Activated CD8-positive, alpha-beta T cell treated with anti-CD3 and anti-CD28 coated beads for 36 hours (primary cell): ENCODE measurements around the gene GREB1L. TPM values are rescaled to one million over a fixed set of nuclear protein-coding genes. Genes with fewer than 3 reads are reported as not detected.
A peak's percentile ranks its signal among the peaks of the same experiment; 100 is the strongest.

Source experiments
- ATAC-seq: fragments of 200-7000 bp; cut with Tn5 transposase; one replicate; pipeline ENCODE4 v1.10.0; 2021; ENCODE audit warnings: mild to moderate bottlenecking, moderate library complexity
- CTCF ChIA-PET: fragments of 350-600 bp; sonication (Branson Sonifier 250); formaldehyde crosslinking; loops from one replicate; lab custom pipeline; 2021; ENCODE audit warnings: antibody characterized with exemption; lab: Charles Lee
- POLR2A ChIA-PET: fragments of 350-600 bp; sonication (Branson Sonifier 250); formaldehyde crosslinking; loops from one replicate; lab custom pipeline; 2021; ENCODE audit warnings: antibody characterized with exemption; lab: Charles Lee
- DNase-seq: peaks from one replicate; pipeline ENCODE4 v3.0.0-alpha.2; 2020
- H3K27ac Mint-ChIP-seq: one replicate; pipeline ENCODE4 v1.8.0; 2021; ENCODE audit warnings: mild to moderate bottlenecking, mixed read lengths
- H3K27me3 Mint-ChIP-seq: one replicate; pipeline ENCODE4 v1.8.0; 2021; ENCODE audit warnings: mixed read lengths
- H3K36me3 Mint-ChIP-seq: one replicate; pipeline ENCODE4 v1.8.0; 2021; ENCODE audit warnings: low read depth, mixed read lengths
- H3K4me1 Mint-ChIP-seq: one replicate; pipeline ENCODE4 v1.8.0; 2021; ENCODE audit warnings: low read depth, mixed read lengths
- H3K4me3 Mint-ChIP-seq: one replicate; pipeline ENCODE4 v1.8.0; 2021; ENCODE audit warnings: mild to moderate bottlenecking, moderate library complexity, mixed read lengths
- H3K9me3 Mint-ChIP-seq: one replicate; pipeline ENCODE4 v1.8.0; 2021; ENCODE audit warnings: mixed read lengths
- intact Hi-C: fragments of 100-400 bp; cut with micrococcal nuclease; formaldehyde crosslinking; loops from one replicate; pipeline ENCODE4 v1.10.0; 2022
- total RNA-seq, 2 experiments: library from RNA; stranded (reverse); gene quantifications; one replicate each; pipeline ENCODE4 v1.2.3, GENCODE V29; 2021
- TF ChIP-seq, protein P1 (sequence below): fragments of 200-600 bp; IDR thresholded peaks from one replicate; pipeline ENCODE4 v1.8.0; 2022; ENCODE audit warnings: antibody characterized with exemption, mild to moderate bottlenecking

Gene GREB1L
- not detected for total RNA-seq

DNA sequence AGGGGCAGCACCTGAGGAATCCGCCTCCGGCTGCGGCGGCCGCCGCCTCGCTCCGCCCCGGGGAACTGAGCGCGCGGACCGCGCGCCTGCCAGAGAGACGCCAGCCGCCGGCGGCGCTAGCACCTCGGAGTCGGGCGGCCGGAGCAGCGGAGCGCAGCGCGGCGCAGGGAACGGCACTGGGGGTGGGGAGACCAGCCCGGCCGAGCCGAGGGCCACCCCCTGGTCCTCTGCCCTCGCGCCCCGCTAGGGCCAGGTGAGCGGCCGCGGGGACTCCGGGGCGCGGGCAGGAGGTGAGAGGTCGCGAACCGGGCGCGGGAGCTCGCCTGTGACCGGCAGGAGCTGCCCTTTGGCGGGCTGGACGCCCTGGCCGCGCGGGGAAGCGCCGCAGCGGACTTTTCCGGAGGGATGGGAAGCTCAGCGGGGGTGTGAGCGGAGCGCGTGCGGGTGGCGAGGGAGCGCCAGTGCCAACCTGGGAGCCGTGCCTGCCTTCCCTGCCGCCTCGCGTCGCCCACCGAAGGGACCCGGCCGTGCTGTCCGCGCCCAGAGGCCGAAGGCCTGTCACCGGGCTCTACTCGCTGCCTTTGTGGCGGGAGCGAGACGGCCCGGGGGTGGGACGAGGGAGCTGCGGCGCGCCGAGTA lies at the start of gene GREB1L:
Gene GREB1L (plus strand): TSS at position 92 of the 639 bp plus-strand sequence. CDS start 141,287 bp downstream, outside the sequence.
- TF ChIP-seq, protein P1, sequence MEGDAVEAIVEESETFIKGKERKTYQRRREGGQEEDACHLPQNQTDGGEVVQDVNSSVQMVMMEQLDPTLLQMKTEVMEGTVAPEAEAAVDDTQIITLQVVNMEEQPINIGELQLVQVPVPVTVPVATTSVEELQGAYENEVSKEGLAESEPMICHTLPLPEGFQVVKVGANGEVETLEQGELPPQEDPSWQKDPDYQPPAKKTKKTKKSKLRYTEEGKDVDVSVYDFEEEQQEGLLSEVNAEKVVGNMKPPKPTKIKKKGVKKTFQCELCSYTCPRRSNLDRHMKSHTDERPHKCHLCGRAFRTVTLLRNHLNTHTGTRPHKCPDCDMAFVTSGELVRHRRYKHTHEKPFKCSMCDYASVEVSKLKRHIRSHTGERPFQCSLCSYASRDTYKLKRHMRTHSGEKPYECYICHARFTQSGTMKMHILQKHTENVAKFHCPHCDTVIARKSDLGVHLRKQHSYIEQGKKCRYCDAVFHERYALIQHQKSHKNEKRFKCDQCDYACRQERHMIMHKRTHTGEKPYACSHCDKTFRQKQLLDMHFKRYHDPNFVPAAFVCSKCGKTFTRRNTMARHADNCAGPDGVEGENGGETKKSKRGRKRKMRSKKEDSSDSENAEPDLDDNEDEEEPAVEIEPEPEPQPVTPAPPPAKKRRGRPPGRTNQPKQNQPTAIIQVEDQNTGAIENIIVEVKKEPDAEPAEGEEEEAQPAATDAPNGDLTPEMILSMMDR = peak; percentile 13
- DNase-seq (peak; percentile 38), ATAC-seq (peak; percentile 81)
- Mint-ChIP-seq H3K4me1 (peaks cover 9% of the 10 kb centered on the region), H3K36me3 (no peaks in the 10 kb centered on the region), H3K4me3 (no peak within 1 kb of the TSS), H3K27ac (no peak within 1 kb of the TSS), H3K27me3 (peaks cover 49% of the 10 kb centered on the region), H3K9me3 (no peaks in the 10 kb centered on the region)
- CTCF ChIA-PET = interaction anchor here (1.2 kb wide), 1 partner anchor 18 kb away, joined by 3 read pairs; no protein-coding TSS in a partner anchor
- POLR2A ChIA-PET = no interaction called here
- intact Hi-C loops = no loop called here

DNA sequence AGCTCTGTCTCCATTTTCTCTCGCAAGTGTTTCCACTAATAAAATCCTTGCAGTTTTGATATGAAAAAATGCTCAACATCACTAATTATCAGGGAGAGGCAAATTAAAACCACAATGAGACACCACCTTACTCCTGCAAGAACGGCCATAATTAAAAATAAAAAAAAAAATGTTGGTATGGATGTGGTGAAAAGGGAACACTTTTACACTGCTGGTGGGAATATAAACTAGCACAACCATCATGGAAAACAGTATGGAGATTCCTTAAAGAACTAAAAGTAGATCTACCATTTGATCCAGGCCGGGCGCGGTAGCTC lies 49.8 kb upstream of the GREB1L start:
- CTCF ChIA-PET = interaction anchor here (1.0 to 6.5 kb wide), 3 partner anchors 12 to 254 kb away, joined by 4 to 66 read pairs (median 6); no protein-coding TSS in a partner anchor
- ATAC-seq = no peak
- TF ChIP-seq, protein P1 = no peak

DNA sequence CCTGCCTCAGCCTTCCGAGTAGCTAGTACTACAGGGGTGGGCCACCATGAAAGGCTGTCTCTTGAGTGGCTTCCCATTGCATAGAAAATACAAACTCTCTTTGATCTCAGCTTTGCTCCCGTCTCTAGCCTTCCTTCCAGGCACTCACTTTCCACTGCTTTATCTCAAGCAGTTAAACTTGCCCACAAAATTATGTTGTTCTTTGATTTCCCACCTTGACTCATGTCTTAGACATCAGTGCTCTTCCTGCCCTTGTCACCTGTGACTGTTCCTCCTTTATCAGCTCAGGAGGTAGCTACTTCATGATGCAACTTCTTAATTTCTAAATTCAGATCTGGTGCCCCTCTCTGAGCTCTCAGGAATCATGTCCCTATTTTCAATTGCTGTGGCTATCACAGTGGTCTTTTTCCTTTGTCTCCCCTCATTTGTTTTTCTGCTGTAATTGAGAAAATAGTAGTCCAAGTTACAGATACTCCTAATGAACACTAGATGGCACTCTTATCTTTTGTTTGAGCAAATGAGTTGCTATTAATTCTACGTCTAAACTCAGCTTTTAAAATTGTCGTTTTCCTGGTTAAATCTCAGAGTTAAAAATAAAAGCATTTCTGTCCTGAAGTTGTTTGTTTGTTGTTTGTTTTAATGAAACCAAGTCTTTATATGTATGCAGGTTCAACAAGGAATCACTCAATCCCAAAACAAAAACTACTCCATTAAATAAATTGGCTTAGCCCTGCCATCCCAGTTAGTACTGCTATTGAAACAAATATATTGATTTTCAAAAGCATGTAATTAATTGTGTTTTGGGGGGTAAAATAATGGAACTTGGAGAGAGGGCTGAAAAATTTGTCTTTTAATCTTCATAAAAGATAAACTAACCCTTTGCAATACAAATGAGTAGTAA lies 46.9 kb upstream of the GREB1L start:
- intact Hi-C loops = loop anchor here (2.0 to 10.0 kb wide), 2 partner anchors 290 to 762 kb away; no protein-coding TSS in a partner anchor
- ATAC-seq = no peak
- TF ChIP-seq, protein P1 = peak; percentile 81
- H3K27me3 Mint-ChIP-seq = peaks cover 17% of the 10 kb centered on the region
- DNase-seq = no peak
- POLR2A ChIA-PET = interaction anchor here (0.7 kb wide), 1 partner anchor 19 kb away, joined by 3 read pairs; no protein-coding TSS in a partner anchor
- CTCF ChIA-PET = interaction anchor here (0.6 to 6.5 kb wide), 34 partner anchors 8 to 1509 kb away, joined by 3 to 66 read pairs (median 4); partner anchors contain the start of gene ESCO1
- no peaks in the 10 kb centered on the region for H3K9me3 Mint-ChIP-seq
- H3K4me1 Mint-ChIP-seq = no peaks in the 10 kb centered on the region
- H3K27ac Mint-ChIP-seq = no peak overlapping the region
- no peaks in the 10 kb centered on the region for H3K36me3 Mint-ChIP-seq
- H3K4me3 Mint-ChIP-seq = no peak overlapping the region

More for the DNA sequence above, 49.8 kb upstream of the GREB1L start:
- POLR2A ChIA-PET = no interaction called here
- Mint-ChIP-seq H3K4me3 (no peak overlapping the region), H3K4me1 (no peaks in the 10 kb centered on the region), H3K27ac (no peak overlapping the region), H3K27me3 (peaks cover 12% of the 10 kb centered on the region), H3K36me3 (no peaks in the 10 kb centered on the region), H3K9me3 (no peaks in the 10 kb centered on the region)
- DNase-seq = no peak
- intact Hi-C loops = loop anchor here (10.0 kb wide), 1 partner anchor 293 kb away; no protein-coding TSS in a partner anchor

DNA sequence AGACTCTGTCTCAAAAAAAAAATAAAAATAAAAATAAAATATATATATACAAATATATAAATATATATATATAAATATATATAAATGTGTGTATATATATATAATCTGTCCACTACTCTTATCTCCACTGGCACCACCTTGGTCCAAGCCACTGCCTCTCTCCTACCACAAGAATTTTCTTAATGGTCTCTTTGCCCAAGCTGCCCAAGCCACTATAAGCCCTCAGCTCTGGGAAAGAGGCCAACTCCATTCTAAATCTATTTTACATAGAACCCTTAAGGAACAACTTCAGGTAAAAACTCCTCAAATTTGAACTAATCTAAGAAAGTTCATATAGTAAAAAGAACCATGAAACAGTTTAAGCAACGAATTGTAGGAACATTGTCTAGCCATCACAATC lies 45.6 kb upstream of the GREB1L start:
- Mint-ChIP-seq H3K27me3 (peaks cover 18% of the 10 kb centered on the region), H3K9me3 (no peaks in the 10 kb centered on the region), H3K4me3 (no peak overlapping the region), H3K36me3 (no peaks in the 10 kb centered on the region), H3K4me1 (no peaks in the 10 kb centered on the region), H3K27ac (no peak overlapping the region)
- DNase-seq (no peak), ATAC-seq (no peak)
- TF ChIP-seq, protein P1 = no peak
- intact Hi-C loops = loop anchor here (10.0 kb wide), 1 partner anchor 288 kb away; no protein-coding TSS in a partner anchor
- ChIA-PET POLR2A (no interaction called here), CTCF (interaction anchor here (0.8 to 2.1 kb wide), 3 partner anchors 18 to 404 kb away, joined by 3 to 8 read pairs (median 3); partner anchors contain the start of gene ESCO1)
